B cell (primary cell): ENCODE measurements around the gene PDGFA.

Experiments used
- CTCF ChIP-seq: fragments of 200-600 bp; IDR thresholded peaks from one replicate; pipeline ENCODE4 v1.8.0; 2022; ENCODE audit warnings: antibody characterized with exemption, mild to moderate bottlenecking
- EZH2 ChIP-seq: IDR thresholded peaks from 2 replicates; pipeline ENCODE4 v1.6.1; 2012; ENCODE audit warnings: borderline replicate concordance, low read depth, mild to moderate bottlenecking, moderate library complexity, low read length; ENCODE audit not compliant: insufficient read depth, poor library complexity, severe bottlenecking

- TF ChIP-seq CTCF, result no peak
- TF ChIP-seq EZH2, result no peak
Measured at GRCh38 chr7:512541-513311, 6.9 kb downstream of the PDGFA start.
